ENCODE results near the gene ANO1.

DNA sequence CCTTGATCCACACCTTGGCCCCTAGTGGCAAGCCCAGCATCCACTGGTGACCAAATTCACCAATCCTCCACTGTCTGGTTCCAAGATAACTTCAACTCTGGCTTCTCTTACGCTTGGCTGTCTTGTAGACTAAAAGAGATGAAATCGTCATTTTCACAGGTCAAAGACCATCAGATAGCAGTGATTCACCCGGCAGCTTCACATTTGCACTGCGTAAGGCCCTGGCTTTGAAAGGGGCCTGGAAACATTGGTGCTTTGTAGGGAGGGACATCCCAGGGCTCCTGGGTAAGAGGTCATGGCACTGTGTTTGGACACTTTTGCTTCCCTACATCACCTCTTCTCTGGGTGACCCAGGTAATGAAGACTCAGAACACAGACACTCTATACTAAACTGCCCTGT, 94.9 kb downstream of the ANO1 start:
- TF ChIP-seq ZNF70 (CRISPR knock-in tag; IDR thresholded peaks at IDR 0.05) = no peak
- TF ChIP-seq ZFP30 (CRISPR knock-in tag; IDR thresholded peaks at IDR 0.05) = no peak
- no peak for TF ChIP-seq PPARA (CRISPR knock-in tag; IDR thresholded peaks at IDR 0.05; ENCODE audit: borderline replicate concordance)
- no peak for TF ChIP-seq ZNF8 (CRISPR knock-in tag; IDR thresholded peaks at IDR 0.05)
- TF ChIP-seq, protein P1, sequence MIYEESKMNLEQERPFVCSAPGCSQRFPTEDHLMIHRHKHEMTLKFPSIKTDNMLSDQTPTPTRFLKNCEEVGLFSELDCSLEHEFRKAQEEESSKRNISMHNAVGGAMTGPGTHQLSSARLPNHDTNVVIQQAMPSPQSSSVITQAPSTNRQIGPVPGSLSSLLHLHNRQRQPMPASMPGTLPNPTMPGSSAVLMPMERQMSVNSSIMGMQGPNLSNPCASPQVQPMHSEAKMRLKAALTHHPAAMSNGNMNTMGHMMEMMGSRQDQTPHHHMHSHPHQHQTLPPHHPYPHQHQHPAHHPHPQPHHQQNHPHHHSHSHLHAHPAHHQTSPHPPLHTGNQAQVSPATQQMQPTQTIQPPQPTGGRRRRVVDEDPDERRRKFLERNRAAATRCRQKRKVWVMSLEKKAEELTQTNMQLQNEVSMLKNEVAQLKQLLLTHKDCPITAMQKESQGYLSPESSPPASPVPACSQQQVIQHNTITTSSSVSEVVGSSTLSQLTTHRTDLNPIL (CRISPR knock-in tag; IDR thresholded peaks at IDR 0.05; ENCODE audit: low read depth) = no peak
- no peak for TF ChIP-seq PATZ1 (CRISPR knock-in tag; IDR thresholded peaks at IDR 0.05; ENCODE audit: borderline replicate concordance)

All from SK-N-SH treated with all-trans-retinoic acid at 6 μM for 48 hours (cell line).